ENCODE results near the gene MAP3K13. TPM values are rescaled to one million over a fixed set of nuclear protein-coding genes. Genes with fewer than 3 reads are reported as not detected.
A peak's percentile ranks its signal among the peaks of the same experiment; 100 is the strongest.

MAP3K13 gene
- total and polyA plus RNA-seq, 2 of the 13 experiments (the other 11 are each of a cell fraction or from before 2014, with no cell fraction given), result 24.2 to 26.5 TPM

- TF ChIP-seq GMEB2 (CRISPR knock-in tag; IDR thresholded peaks at IDR 0.05; ENCODE audit: low read depth) (no peak), PRDM4 (CRISPR knock-in tag; IDR thresholded peaks at IDR 0.05; ENCODE audit: borderline replicate concordance) (no peak), HMGXB4 (CRISPR knock-in tag; IDR thresholded peaks at IDR 0.05; ENCODE audit: borderline replicate concordance in 1 of 2, low read depth in 1 of 2) (no peak), ZBTB49 (CRISPR knock-in tag; IDR thresholded peaks at IDR 0.05; ENCODE audit: borderline replicate concordance) (no peak), ZNF333 (CRISPR knock-in tag; IDR thresholded peaks at IDR 0.05; ENCODE audit: borderline replicate concordance) (no peak), NFAT5 (CRISPR knock-in tag; IDR thresholded peaks at IDR 0.05) (no peak), JUND (CRISPR knock-in tag; IDR thresholded peaks at IDR 0.05) (0 out of 2 replicates have a peak, but pooled peaks have one; percentile 2), ZHX1 (CRISPR knock-in tag; IDR thresholded peaks at IDR 0.05; ENCODE audit: low read depth) (no peak), HIVEP1 (CRISPR knock-in tag; IDR thresholded peaks at IDR 0.05) (no peak), ZNF746 (CRISPR knock-in tag; IDR thresholded peaks at IDR 0.05) (no peak)
These were observed 34.5 kb upstream of the MAP3K13 start (continued) for GRCh38 chr3:185328324-185329004.

Data from HepG2 (cell line).